HG03469 (cell line): Measurements from ENCODE around the gene KEL.

Experiments used
- ATAC-seq: cut with Tn5 transposase; IDR thresholded peaks from one replicate; pipeline ENCODE4 v1.9.1; 2021; ENCODE audit warnings: mild to moderate bottlenecking, moderate library complexity, moderate number of reproducible peaks; ENCODE audit not compliant: unreplicated experiment

Gene KEL

GRCh38 chr7:142899661-142900060 is 62.5 kb downstream of the KEL start:
- ATAC-seq, result no peak

GRCh38 chr7:142898377-142899170 is 63.6 kb downstream of the KEL start:
- no peak for ATAC-seq

GRCh38 chr7:142897691-142898090 is 64.5 kb downstream of the KEL start:
- no peak for ATAC-seq

GRCh38 chr7:142896741-142897379 is 65.3 kb downstream of the KEL start:
- ATAC-seq, result no peak

- no peak for ATAC-seq
These were observed 66.0 kb downstream of the KEL start for GRCh38 chr7:142896151-142896550.

GRCh38 chr7:142894985-142895593 is 67.1 kb downstream of the KEL start:
- no peak for ATAC-seq

GRCh38 chr7:142894112-142894984 is 67.8 kb downstream of the KEL start:
- no peak for ATAC-seq

- no peak for ATAC-seq
These were observed 69.2 kb downstream of the KEL start for GRCh38 chr7:142892951-142893350.

- no peak for ATAC-seq
These were observed 70.6 kb downstream of the KEL start for GRCh38 chr7:142891490-142892082.
